H1 (cell line): ENCODE results near the gene PROZ.

Experiments used
- CEBPB ChIP-seq: IDR thresholded peaks from 2 replicates; pipeline ENCODE4 v1.6.1; 2012; ENCODE audit warnings: low read depth, low read length
- EGR1 ChIP-seq: IDR thresholded peaks from 2 replicates; pipeline ENCODE4 v1.6.1; 2011; ENCODE audit warnings: low read depth, low read length, borderline replicate concordance
- FOSL1 ChIP-seq: IDR thresholded peaks from 2 replicates; pipeline ENCODE4 v1.6.1; 2011; ENCODE audit warnings: mild to moderate bottlenecking, low read depth, low read length, moderate library complexity; ENCODE audit not compliant: insufficient read depth
- JUND ChIP-seq: IDR thresholded peaks from 2 replicates; pipeline ENCODE4 v1.6.1; 2011; ENCODE audit warnings: mild to moderate bottlenecking, improper control_type of control experiment, low read length
- NRF1 ChIP-seq: IDR thresholded peaks from 2 replicates; pipeline ENCODE4 v1.6.1; 2011; ENCODE audit warnings: mild to moderate bottlenecking, low read depth, low read length, improper control_type of control experiment
- POLR2A ChIP-seq, 2 experiments: IDR thresholded peaks; 1 replicate in 1 of 2; 2 replicates in 1 of 2; pipeline ENCODE4 v1.6.1; 2011; ENCODE audit warnings: low read depth in 2 of 2, low read length in 2 of 2, mild to moderate bottlenecking in 2 of 2; ENCODE audit errors: control extremely low read depth in 1 of 2
- POLR2AphosphoS5 ChIP-seq: IDR thresholded peaks from 2 replicates; pipeline ENCODE4 v1.6.1; 2011; ENCODE audit warnings: low read depth, low read length
- SP1 ChIP-seq: IDR thresholded peaks from 2 replicates; pipeline ENCODE4 v1.6.1; 2011; ENCODE audit warnings: low read depth, low read length
- USF2 ChIP-seq: IDR thresholded peaks from 2 replicates; pipeline ENCODE4 v1.6.1; 2011; ENCODE audit warnings: low read length, improper control_type of control experiment
- YY1 ChIP-seq: IDR thresholded peaks from 2 replicates; pipeline ENCODE4 v1.6.1; 2011; ENCODE audit warnings: low read depth, mild to moderate bottlenecking, low read length
- ZNF274 ChIP-seq: IDR thresholded peaks from 2 replicates; pipeline ENCODE4 v1.7.0; 2012; ENCODE audit warnings: low read length, borderline replicate concordance; ENCODE audit errors: extremely low read depth
- TF ChIP-seq, protein P1 (sequence below), 3 experiments: IDR thresholded peaks; 1 replicate in 2 of 3; 2 replicates in 1 of 3; pipeline versions ENCODE4 v1.5.1 to v1.6.1; 2011; ENCODE audit warnings: low read length in 3 of 3, mild to moderate bottlenecking in 3 of 3, inconsistent platforms in 2 of 3, low read depth in 1 of 3, moderate library complexity in 1 of 3; ENCODE audit not compliant: insufficient read depth in 1 of 3; ENCODE audit errors: control extremely low read depth in 1 of 3

DNA sequence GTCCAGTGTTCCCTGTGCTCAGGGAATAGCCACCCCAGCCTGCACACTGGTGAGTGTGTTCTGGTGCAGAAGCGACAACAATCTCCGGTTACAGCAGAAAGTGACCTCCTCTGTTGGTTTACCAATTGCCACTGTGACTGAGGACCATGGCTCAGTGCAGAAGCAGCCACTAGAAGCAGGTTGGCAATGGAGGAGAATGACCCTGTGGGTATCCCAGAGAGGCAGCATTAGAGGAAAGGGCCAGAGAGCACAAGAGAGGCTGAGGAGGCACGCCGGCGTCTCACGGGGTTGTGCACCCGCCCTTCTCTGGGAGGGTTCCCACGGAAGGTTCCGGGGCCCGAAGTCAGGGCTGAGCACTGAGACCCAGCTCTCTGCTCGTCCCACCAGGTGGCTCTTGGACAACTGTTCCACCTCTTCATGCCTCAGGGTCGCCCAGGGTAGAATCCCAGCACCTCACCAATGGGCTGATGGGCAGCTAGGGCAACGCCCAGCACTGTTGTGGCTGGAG, 14.0 kb downstream of the PROZ start:
- TF ChIP-seq JUND (no peak), FOSL1 (no peak), POLR2AphosphoS5 (no peak), EGR1 (no peak), SP1 (no peak), CEBPB (no peak), NRF1 (no peak), ZNF274 (no peak), POLR2A (IDR thresholded peaks at IDR 0.05; ENCODE audit: control extremely low read depth in 1 of 2, low read depth in 2 of 2, low read length in 2 of 2) (no peak), USF2 (no peak), YY1 (no peak)
- TF ChIP-seq, protein P1, sequence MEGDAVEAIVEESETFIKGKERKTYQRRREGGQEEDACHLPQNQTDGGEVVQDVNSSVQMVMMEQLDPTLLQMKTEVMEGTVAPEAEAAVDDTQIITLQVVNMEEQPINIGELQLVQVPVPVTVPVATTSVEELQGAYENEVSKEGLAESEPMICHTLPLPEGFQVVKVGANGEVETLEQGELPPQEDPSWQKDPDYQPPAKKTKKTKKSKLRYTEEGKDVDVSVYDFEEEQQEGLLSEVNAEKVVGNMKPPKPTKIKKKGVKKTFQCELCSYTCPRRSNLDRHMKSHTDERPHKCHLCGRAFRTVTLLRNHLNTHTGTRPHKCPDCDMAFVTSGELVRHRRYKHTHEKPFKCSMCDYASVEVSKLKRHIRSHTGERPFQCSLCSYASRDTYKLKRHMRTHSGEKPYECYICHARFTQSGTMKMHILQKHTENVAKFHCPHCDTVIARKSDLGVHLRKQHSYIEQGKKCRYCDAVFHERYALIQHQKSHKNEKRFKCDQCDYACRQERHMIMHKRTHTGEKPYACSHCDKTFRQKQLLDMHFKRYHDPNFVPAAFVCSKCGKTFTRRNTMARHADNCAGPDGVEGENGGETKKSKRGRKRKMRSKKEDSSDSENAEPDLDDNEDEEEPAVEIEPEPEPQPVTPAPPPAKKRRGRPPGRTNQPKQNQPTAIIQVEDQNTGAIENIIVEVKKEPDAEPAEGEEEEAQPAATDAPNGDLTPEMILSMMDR (IDR thresholded peaks at IDR 0.05; ENCODE audit: control extremely low read depth in 1 of 3, insufficient read depth in 1 of 3, low read depth in 1 of 3, low read length in 3 of 3), result no peak
